Gastroesophageal sphincter (tissue), 3 donors: ENCODE data around the gene SLC17A9.

Experiments used
- CTCF ChIP-seq, 4 experiments: fragments of 200-600 bp in 2 of 4; fragments of 450-650 bp in 2 of 4; sonication (generic) in 1 of 4; IDR thresholded peaks; one replicate each; pipeline ENCODE4 v1.5.1; 2017 to 2019; ENCODE audit warnings: antibody characterized with exemption in 4 of 4, mild to moderate bottlenecking in 2 of 4, moderate library complexity in 2 of 4
- POLR2A ChIP-seq, 2 donors: fragments of 450-650 bp; IDR thresholded peaks; one replicate each; pipeline ENCODE4 v1.6.1; 2017; ENCODE audit warnings: antibody characterized with exemption in 2 of 2, mild to moderate bottlenecking in 2 of 2, moderate library complexity in 1 of 2

- TF ChIP-seq CTCF (IDR thresholded peaks at IDR 0.05) (no peak), POLR2A (IDR thresholded peaks at IDR 0.05) (no peak)
Observed at GRCh38 chr20:63005365-63005861, 52.9 kb downstream of the SLC17A9 start.
